22Rv1 (cell line): Measurements from ENCODE around the gene TMEM53.
A peak's percentile ranks its signal among the peaks of the same experiment; 100 is the strongest.

Source experiments
- H3K27ac ChIP-seq: fragments of 450-650 bp; 2 replicates; pipeline ENCODE4 v1.5.1; 2017
- ZFX ChIP-seq: fragments of 450-650 bp; IDR thresholded peaks from 2 replicates; pipeline ENCODE4 v1.6.1; 2017; ENCODE audit warnings: antibody characterized with exemption, borderline replicate concordance
- TF ChIP-seq, protein P1 (sequence below): fragments of 450-650 bp; IDR thresholded peaks from 2 replicates; pipeline ENCODE4 v1.5.1; 2017; ENCODE audit warnings: mild to moderate bottlenecking

Gene TMEM53

DNA sequence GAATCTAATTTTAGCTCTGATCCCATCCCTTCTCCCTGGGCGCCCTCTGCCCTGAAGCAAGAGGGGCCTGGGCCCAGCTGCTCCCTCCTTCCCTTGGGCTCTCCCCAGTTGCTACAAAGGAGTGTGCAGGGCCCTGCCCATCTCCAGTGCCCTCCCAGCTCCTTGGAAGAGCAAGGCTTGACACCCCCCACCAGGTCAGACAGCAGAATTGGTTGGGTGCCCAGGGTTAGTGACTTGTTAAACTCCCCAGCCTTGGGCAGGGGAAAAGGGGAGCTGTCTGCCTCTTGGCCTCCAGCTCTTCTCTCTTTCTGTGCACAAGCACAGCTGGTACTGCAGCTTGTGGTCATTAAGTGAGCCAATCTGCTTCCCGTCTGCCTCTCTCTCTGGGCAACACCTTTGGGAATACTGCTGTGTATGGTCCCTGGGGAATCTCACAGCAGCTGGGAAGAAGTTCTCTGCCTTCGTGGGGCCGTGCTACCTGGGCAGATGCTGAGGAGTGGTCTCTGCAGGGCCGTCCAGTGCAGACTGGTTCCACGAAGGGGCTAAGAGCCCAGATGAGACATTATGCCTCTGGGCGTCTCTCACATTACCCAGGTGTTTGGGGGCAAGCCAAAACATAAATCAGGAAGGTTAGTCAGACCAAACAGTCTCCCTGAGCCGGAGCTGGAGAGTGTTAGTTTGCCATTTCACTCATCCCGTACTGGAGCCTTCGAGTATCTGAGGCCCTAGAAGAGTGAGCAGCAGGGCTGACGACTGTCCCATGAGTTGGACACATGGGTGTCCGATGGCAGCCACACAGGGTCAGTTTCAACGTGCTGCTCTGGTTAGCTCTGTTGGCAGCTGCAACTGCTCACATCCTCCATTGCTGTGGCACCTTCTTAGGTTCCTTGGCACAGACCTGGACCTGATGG, 37.3 kb downstream of the TMEM53 start:
- TF ChIP-seq, protein P1, sequence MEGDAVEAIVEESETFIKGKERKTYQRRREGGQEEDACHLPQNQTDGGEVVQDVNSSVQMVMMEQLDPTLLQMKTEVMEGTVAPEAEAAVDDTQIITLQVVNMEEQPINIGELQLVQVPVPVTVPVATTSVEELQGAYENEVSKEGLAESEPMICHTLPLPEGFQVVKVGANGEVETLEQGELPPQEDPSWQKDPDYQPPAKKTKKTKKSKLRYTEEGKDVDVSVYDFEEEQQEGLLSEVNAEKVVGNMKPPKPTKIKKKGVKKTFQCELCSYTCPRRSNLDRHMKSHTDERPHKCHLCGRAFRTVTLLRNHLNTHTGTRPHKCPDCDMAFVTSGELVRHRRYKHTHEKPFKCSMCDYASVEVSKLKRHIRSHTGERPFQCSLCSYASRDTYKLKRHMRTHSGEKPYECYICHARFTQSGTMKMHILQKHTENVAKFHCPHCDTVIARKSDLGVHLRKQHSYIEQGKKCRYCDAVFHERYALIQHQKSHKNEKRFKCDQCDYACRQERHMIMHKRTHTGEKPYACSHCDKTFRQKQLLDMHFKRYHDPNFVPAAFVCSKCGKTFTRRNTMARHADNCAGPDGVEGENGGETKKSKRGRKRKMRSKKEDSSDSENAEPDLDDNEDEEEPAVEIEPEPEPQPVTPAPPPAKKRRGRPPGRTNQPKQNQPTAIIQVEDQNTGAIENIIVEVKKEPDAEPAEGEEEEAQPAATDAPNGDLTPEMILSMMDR: no peak
- TF ChIP-seq ZFX: no peak
- no peak overlapping the region for H3K27ac ChIP-seq

DNA sequence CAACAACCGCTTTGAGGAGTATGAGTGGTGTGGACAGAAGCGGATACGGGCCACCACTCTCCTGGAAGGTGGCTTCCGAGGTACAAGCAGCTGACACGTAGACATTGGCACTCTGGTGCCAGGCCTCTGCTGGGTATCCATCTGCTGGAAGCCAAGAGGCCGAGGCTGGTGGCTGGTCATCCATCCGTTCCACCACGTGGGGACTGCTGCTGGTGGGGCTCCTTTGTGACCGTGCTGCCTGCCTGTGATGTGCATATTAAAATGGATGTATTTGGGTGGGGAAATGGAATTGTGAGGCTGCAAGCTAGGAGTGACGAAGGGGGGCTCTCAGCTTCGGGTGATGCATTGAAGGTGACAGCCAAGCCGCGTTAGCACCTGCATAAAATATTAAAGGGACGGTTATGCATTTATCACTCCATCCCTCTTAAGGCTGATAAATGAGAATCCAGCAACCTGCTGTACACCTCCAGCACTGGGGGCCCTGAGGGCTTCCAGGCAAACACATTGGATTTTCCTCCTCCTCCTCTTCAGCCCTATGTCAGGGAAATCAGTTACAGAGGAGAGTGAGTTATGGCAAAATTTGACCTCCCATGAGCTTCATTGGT, 38.1 kb downstream of the TMEM53 start:
- TF ChIP-seq, protein P1: no peak
- TF ChIP-seq ZFX: no peak
- no peak overlapping the region for H3K27ac ChIP-seq

DNA sequence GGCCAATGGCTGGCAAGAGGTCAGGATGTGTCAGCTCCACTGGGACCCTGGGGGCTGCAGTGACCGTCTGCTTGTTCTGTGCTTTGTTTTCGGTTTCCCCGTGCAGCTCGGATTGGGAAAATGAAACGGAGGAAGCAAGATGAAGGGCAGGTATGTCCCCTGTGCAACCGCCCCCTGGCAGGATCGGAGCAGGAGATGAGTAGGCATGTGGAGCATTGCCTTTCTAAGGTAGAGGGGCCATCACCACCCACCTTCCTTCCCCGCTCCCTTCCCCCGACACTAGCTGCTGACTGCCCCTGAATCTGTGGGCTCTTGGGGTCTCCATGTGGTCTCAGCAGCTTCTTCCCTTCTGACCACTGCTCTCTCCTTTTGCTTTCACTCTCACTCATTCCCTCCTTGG, 38.8 kb downstream of the TMEM53 start:
- no peak overlapping the region for H3K27ac ChIP-seq
- TF ChIP-seq, protein P1: no peak
- no peak for TF ChIP-seq ZFX

DNA sequence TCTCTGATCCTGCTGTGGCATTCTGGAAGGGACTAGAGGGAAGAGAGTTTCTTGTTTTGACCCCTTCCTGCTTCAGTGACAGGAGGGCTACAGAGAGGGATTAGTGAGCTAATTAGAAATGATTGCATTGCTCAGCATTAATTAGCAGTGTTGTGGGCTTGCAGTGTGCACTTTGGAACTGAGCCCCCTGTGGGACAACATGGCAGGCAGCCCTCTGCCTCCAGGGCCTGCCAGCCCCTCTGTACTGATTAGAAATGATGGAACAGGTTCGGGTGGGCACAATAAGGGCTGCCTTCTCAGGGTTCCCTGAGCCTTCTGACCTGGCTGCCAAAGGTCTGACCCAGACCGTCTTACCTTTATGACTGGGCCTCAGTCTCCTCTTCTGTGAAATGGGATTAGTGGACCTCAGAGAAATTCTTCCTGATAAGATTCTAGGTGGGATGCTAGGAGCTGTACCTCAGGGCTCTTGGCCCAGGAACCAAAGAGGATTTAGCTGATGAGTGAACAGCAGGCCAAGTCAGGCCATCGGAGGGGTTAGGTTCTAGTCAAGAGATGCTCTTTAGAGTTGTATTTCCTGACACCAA, 39.6 kb downstream of the TMEM53 start:
- no peak overlapping the region for H3K27ac ChIP-seq

DNA sequence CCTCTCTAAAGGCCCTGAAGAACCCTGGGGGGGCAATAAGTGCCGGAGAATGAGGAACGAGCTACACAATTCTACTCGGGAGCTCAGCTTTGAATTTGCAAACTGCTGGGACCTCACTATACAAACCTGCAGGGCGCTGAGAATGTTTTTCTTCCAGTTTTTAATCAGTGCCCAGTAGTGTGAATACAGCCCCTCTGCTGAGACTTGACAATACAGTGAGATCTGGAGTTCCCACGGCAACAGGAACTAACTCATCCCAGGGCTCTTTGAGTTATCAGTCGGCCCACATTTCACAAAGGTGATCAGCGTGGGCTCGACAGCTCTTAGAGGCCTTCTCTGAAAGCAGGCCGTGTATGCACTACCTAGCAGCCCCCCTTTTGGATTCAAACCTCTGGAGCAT, 41.7 kb downstream of the TMEM53 start:
- H3K27ac ChIP-seq: peak overlapping the region; percentile 97
- TF ChIP-seq, protein P1: no peak
- no peak for TF ChIP-seq ZFX

More for the DNA sequence above, 39.6 kb downstream of the TMEM53 start:
- TF ChIP-seq ZFX: no peak
- TF ChIP-seq, protein P1: no peak

DNA sequence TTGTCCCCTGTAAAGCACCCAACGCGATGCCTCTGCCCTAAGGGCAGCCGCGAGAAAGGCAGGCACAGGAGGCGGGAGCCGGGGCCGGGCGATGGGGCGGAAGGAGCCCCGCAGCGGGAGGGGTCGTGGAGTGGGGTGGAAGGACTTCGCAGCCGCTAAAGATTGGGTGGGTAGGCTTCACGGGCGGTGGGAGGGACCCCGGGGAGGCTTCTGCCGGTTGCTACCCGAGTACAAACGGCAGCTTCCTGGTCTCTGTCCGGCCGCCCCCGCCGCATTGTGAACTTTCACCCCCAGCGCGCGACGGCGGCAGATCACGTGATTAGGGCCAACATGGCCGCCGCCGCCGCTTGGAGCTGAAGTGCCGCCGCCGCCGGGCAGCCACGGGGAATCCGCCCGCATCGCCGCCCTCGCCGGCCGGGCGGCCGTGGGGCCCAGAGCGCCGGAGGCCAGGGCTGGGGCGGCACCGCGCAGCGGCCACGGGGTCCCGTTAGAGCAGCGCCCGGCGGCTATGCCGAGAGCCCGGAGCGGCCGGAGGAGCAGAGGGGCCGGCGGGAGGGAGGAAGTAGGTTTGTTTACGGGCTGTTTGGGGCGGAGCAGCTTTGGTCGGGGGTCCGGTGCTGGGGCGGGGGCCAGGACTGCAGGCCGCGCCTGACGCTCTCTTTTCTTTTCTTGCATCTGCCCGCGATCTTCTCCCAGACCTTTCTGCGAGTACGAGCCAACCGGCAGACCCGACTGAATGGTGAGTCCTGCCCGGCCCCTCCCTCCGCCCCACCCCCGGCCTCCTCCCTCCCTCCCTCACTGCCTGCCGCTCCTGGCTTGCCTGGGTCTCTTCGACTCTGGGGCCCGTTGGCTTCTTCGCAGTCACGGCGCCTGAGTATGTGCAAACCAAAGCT, 42.4 kb downstream of the TMEM53 start:
- H3K27ac ChIP-seq: peak overlapping the region; percentile 97
- TF ChIP-seq, protein P1: no peak
- no peak for TF ChIP-seq ZFX
